ENCODE data around the gene TMEM178A.
"Not testable (repeated sequence)": the region's sequence is repeated elsewhere in the genome, so short reads cannot be mapped to it uniquely, and the experiment has no call there.

TMEM178A gene

DNA sequence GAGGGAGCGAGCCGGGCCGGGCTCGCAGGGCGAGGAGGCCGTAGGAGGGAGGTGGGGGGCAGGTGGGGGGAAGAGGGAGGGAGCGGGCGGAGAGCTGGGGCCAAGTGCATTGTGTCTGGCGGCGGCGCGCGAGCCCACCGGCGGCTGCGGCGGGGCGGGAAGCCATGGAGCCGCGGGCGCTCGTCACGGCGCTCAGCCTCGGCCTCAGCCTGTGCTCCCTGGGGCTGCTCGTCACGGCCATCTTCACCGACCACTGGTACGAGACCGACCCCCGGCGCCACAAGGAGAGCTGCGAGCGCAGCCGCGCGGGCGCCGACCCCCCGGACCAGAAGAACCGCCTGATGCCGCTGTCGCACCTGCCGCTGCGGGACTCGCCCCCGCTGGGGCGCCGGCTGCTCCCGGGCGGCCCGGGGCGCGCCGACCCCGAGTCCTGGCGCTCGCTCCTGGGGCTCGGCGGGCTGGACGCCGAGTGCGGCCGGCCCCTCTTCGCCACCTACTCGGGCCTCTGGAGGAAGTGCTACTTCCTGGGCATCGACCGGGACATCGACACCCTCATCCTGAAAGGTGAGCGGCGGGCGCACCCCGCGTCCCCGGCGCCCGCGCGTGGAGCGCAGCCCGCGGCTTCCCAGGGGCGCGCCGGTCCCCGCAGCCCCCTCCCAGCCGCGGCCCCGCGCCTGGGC lies at the start of gene TMEM178A:
Gene TMEM178A, plus strand, starts transcription at position 107 of the 680 bp plus-strand sequence. Its CDS starts 58 bp downstream, at position 165.
- DNase-seq, result no peak

DNA sequence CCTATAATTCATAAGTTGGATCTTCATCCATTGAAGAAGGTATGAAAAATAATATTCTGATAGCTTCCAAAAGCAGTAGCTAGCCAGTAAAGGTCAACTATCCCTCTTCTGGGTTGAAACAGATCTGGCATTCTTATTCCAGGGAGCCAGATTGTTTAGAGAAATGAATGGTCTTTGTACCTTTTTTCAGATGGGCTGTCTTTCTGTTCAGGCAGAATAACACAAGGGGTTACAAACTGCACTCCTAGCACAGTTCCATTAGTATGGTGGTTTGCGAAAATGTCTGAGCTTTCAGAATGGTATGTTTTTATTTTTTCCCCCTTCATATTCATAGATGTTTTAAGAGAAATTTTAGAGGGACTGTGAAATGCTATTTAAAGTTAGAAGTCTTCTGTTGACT lies 47.5 kb upstream of the TMEM178A start:
- no peak for DNase-seq

DNA sequence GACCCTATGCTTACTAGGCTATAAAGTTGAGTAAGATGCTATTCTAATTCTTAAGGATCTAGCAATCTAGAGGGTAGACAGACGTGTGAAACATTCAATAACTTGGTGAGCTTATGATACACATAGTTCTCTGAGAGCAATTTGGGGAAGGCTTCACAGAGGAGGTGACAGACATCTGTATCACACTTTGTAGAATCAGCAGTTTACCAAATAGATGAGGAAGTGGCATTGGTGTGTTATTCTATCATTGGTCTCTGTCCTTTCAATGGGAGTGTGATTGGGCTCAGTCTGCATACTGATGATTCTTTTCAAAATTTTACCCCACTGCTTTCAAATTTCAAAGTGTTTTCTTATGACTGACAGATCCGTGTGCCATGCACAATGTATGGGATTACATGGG lies 47.0 kb upstream of the TMEM178A start:
- peak; percentile 54 for DNase-seq

DNA sequence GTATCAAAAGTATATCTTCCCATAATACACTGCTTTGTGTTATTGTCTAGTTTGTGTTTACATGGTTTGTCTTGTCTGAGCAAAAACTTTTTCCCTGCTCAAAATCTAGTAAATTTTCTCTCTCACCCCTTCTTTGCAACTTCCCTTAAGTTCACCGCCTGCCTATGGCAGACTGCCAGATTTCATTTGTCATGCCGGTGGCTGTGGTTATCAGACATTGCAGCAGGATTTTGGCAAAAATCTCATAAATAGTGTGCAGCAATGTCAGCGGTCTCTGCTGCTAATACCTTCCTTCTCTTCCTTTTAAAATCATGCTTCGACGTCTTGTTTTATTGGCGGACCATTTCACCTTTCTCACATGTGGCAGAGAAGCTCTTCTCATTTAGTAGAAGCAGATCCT lies 45.6 kb upstream of the TMEM178A start:
- peak; percentile 94 for DNase-seq

DNA sequence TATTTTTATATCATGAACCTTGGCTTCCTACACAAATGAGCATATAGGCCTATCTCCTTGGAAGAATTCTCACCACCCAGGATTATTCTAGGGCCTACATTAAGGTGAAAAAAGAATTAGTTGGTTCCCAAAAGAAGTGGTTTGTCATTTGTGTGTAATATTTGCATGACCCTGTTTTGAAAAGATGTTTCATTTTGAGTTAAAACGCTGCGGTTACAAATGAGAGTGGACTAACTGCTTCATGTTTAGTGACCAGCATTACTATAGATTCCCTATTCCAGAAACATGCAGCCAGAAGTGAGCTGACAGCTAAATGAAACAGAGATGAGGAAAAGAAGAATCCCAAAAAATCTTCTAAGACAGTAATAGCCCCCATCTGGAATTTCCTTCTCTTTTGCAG lies 44.1 kb upstream of the TMEM178A start:
- DNase-seq, result no peak

DNA sequence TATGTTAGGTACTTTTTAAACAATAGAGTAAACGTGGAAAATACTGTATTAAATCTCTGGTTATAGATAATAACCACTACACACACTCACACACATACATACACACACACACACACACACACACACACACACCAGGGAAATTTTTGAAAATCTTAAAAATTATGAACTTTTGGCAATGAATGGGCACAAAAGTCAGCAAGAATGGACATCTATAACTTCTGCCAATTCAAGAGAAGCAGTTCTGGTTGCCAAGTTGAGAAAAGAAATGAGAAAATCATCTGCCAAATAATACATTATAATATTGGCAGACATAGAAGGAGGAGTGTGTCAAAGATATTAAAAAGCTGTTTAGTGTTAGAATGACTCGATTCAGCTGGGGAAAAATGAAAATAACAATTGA lies 42.9 kb upstream of the TMEM178A start:
- DNase-seq, result no peak

DNA sequence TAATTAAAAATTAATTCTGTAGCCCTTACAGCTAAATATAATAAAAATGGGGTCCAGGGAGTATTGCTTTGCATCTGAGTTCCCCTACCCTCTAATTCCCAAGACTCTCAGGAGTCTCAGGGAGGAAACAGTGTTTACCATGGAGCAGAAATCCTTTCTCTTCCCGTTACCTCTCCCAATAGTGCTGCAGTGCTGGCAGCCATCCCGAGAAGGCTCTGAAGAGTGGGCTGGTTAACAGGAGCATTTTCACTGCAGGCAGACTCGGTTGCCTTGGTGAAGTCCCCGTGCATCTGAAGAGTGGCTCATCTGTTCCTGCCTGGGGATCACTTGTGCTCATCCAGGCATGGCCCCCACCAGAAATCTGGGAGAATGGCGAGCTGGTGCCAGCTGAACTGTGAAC lies 41.8 kb upstream of the TMEM178A start:
- DNase-seq, result no peak

DNA sequence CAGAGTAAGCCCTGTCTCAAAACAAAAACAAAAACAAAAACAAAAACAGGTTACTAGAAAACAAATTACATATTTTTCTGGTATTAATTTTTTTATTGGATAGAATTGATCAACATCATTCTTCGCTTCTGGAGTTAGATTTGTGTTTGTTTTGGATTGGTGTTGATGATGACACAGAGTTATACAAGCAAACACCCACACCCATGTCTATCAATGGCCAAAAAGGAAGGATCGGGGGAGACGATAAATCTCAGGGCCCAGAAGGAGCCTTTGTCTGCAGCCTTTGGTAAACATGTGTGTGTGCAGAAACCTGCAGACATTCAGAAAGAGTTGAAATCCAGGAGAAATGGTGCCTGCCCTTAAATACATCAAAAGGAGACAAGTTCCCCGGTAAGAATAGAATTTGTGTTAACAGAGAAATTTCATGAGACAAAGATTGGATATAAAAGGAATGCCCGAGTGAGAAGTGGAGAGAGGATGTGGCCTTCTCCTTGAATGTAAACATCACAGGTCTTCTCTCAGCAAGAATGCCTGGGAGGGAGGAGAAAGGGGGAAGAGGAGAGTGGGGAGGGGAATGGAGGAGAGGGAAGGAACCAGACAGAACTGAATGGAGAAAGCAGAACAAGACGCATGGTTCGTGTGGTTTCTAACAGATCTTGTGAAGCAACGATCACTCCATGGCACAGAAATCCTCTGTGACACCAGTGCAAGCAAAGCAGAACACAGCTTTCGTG lies 40.4 kb upstream of the TMEM178A start:
- peak; percentile 92 for DNase-seq

DNA sequence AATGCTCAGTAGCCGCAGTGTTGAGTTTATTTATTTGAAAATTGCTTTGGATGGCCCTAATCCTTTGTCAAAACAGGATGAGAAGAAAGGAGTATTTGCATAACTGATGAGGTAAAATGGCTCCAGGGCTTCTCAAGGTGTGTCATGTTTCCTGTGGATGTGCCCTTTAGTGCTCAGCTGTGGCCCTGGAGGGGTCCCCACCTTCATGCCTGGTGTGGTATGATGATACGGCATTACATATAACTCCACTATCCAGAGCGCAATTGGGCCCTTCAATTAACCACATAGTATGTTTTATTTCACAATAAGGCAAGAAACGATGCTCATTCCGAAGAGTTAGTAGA lies 39.8 kb upstream of the TMEM178A start:
- peak; percentile 43 for DNase-seq

DNA sequence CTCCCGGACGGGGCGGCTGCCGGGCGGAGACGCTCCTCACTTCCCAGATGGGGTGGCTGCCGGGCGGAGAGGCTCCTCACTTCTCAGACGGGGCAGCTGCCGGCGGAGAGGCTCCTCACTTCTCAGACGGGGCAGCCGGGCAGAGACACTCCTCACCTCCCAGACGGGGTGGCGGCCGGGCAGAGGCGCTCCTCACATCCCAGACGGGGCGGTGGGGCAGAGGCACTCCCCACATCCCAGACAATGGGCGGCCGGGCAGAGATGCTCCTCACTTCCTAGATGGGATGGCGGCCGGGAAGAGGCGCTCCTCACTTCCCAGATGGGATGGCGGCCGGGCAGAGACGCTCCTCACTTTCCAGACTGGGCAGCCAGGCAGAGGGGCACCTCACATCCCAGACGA lies 37.4 kb upstream of the TMEM178A start:
- DNase-seq, result not testable (repeated sequence)

DNA sequence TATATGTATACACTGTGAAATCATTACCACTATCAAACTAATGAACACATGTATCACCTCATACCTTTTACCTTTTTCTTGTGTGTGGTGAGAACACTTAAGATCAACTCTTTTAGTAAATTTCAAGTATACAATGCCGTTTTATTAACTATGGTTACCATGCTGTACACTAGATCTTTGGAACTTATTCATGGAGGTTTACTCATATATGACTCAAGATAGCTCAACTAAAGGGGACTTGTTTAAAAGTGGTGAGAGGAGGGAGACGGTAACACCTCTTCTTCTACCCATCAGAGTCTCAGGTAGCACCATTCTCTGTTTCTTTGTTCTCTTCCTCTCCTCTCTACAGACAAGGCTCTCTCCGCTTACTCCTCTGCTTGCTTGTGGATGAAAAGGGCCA lies 36.1 kb upstream of the TMEM178A start:
- no peak for DNase-seq

DNA sequence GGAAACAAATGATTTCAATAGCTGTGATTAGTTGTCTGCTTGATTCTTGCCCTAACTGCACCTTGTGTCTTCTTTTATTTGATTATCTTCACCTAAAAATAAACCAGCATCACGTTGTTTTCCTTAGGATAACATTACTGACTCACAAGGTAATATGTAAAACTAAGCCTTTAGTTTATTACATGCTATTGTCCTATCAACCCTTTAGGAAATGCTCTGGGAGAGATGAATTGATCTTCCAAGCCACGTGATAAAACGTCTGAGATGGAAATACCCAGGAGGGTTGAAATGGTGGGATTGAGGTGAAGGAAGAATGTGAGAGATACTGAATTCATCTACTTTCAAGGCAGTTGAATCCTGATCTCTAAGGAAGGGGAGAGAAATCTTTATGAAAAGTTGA lies 34.5 kb upstream of the TMEM178A start:
- no peak for DNase-seq

DNA sequence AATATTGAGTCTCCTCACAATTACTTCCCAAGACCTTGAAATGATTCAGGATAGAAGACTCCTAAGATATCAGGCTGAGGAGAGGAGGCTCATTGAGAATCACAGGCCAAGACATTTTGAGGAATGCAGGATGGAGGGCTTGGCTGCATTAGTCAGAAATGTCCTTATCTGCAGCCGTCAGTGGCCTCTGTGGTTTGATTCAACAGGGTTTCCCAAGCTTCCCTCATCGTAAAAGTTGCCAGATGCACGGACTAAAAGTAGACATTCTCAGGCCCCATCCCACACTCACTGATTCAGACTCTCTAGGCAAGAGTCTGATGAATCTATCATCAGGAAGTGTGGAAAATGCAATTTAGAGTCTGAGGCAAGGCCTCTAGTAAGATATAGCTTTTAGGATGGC lies 34.0 kb upstream of the TMEM178A start:
- peak; percentile 86 for DNase-seq

DNA sequence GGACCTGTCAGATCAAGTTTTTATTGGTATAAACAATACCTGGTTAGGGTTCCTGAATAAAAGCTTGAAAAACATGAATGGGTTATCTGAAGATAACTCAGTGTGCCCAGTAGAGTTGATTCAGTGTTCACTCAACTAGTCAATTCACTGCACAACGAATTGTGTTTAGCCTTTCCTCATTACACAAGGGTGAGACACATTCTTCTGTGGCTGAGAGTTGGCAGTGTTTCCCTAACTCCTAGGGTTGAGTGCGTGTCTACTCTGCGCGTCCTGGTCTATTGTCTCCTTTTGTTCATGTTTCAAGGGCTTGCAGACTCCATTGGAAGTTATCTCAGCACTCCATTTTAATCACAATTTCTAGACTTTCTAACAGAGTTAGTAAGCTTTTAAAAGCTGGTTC lies 32.8 kb upstream of the TMEM178A start:
- DNase-seq, result no peak

DNA sequence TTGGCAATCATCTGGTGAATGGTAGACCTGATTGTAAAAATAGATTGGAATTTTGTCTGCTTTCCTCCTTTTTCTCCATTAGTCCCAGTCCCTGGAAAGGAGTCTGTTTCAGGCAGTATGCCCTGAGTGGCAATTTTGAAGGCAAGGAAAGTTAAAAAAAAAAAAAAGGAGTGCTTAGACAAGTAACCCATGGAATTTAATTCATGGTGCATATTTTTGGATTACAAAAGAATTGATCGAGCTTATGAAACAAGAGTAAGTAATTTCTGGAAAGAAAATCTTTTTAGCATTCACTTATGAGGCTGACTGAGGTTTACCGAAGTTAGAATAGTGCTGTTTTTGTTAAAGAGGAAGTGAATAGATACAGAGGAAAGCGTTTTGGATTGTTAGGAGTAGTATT lies 29.4 kb upstream of the TMEM178A start:
- peak; percentile 17 for DNase-seq

DNA sequence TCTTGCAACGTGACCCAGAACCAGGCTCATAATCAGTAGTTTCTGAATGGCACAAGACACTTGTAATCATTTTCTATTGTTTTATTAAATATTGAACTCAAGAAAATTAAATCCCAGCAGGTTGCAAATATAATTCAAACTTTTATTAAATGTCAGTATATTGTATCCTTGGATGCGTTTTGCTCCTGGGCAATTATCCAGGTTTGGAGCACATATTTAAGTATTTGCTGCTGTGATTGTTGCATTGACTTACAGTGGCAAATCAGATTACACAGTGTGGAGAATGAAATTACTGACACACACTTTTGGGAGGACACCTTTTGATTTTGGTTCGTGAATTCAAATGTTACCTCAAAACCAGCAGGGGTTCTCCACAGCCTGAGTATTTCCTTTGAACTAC lies 27.1 kb upstream of the TMEM178A start:
- no peak for DNase-seq

DNA sequence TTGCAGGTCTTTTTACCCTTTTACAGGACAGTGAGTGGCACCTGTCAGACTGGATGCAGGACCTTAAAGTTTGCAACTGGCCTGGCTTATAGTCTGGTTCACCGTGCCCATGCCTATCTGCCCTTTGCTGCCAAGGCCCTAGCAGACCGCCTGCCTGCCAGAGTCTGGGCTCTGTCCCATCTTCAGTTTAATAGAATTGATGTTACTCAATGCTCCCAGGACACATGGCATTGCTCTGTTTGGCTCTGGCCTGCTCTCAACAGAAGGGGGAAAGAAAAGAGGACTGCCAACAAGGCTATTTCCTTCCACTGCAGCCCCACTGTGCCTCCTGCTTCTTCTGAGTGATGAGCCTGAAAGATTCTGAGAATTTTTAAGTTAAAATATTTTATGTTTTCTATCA lies 25.6 kb upstream of the TMEM178A start:
- no peak for DNase-seq

DNA sequence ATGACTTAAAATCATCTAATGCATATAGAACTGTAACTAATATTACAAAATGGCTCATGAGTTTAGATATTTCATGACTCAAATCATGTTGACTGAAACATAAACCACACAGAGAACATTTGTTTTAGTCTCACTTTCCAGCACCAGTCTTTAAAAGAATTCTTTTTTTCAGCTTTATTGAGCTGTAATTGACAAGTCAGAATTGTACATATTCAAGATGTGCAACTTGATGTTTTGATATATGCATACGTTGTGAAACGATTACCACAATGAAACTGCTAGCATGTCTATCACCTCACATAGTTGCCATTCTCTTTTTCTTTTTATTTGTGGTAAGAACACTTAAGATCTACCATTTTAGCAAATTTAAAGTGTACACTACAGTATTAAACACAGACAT lies 25.0 kb upstream of the TMEM178A start:
- no peak for DNase-seq

DNA sequence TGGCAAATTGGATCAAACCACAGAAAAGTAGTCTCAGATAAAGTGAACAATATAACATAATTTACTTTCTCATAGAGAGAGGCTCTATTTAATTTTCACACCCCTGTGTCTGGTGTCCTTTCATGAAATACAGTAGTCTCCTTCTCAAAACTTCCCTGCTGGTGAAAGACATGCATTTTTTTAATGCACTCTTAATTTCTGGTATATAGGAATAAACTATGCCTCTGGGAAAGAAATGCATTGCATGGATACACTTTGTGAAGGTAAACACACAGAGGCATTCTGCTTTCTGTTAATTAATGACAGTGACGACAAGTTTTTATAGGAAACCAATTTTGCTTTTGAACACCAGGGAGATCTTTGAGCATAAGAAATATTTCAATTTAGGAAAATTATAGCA lies 24.1 kb upstream of the TMEM178A start:
- DNase-seq, result no peak

DNA sequence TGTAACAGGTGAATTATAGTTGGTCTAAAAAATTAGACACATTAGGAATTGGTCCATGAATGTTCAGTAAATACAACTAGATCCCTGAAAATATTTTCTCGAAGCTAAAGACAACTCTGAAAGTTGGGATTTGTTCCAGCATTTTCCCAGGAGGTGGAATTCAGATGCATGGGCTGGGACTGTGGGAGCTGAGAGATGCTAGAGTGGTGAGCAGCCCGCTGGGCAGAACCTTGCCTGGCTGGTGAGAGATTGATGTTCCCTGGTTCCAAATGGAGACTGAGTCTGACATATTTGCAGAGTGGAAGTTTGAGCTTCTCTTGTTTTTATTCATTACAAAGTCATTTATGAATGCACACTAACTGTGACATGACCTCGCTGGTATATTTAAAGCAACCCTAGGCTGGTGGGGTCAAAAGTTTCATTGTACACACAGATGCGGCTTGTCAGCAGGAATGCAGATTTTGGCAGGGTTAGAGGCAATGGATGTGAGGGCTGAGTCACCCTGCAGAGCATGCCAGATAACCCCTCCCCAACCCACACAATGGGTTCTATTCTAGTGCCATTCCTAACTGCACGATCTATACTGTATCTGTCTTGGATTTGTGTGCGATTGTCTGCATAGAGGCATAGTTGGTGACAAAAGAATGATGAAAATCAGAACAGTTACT lies 23.5 kb upstream of the TMEM178A start:
- peak; percentile 10 for DNase-seq

DNA sequence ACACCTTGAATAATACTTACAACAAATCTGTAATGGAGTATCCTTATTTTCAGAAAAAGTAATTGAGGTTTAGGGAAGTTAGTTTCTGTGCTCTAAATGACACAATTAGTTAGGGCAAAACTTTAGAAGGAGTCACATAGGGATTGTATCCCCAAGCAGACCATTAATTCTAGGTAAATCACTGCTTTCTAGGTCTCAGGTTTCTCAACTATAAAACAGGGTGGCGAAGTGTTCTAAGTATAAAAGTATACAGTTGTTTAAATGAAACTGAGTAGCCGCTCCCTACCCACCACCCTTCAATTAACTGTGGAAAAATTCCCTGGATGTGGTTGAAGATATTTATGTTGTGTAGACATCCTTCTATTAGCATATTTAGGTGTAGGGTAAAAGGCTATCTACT lies 19.9 kb upstream of the TMEM178A start:
- no peak for DNase-seq

DNA sequence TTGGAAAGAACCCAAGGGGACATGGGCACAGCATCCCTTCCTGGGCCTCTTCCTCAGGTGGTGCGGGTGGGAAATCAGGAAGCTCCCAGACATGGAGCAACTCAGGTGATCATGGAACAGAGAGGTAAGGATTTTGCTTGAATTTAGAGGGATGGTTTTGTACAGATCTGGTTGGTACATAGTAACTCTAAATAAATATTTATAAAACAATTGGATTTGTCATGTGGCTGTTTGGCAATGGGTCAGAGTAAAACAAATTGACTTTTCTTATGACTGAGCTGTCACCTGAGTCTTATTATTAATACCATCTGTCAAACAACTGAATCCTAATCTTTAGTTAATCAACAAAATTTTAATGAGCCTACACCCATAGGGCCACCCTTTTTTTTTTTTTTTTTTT lies 19.4 kb upstream of the TMEM178A start:
- DNase-seq, result no peak

DNA sequence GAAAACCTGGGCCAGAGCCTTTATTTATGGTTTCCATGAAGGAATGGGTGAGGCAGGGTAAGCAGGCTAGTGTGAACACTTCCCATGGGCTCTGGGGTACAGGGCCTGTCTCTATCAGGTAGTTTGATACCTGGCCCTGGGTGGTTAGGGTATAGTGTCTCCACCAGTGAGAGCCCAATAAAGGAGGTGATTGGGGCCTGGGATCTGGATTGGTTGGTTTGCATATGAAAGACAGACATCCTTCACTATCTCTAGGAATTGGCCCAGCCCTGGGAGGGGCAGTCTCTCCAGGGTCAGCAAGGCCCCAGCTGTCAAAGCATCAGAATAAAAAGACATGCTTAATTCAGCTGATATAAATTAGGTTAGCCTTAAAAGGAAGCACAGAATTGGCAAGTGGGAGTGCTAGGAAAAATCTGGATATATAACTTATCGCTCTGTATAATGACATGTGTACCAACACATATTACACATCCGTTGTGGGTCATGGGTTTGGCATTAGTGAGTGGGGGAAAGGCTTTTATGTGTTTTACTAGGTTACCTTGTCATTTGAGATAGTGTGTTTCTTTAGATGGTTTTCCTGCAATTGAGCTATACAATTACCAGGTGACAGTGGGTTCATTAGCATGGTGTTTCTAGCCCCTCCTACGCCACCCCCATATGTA lies 18.5 kb upstream of the TMEM178A start:
- no peak for DNase-seq

DNA sequence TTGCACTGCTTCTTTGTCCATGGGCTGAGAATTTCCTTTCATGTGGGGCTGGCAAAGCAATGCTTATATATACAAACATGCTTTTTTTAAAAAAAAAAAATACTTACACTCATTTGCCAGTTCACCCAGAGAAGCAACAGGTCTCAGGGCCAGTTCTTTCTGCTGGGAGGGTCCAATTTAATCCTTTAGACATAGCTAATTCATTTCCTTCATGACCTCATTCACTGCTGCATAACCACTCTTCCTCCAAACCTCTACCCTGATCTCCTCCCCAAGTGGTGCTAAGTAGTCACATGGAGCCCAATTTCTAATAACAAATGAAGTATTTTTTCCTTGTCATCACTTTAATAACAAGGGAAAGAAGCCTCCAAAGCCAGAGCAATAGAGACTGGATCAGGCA lies 17.1 kb upstream of the TMEM178A start:
- DNase-seq, result no peak

Measured in MV-4-11 (cell line).